ENCODE data around the gene ZBTB16. TPM values are rescaled to one million over a fixed set of nuclear protein-coding genes. Genes with fewer than 3 reads are reported as not detected.

The ZBTB16 gene
- total and polyA plus RNA-seq, 2 experiments from 2014 or later: 0.29 to 1.4 TPM

- peaks cover 3% of the 10 kb centered on the region; the same call in 1 of the 2 replicates for H3K9me2 ChIP-seq (ENCODE audit: insufficient read depth)
- Mint-ChIP-seq H3K4me1 (no peaks in the 10 kb centered on the region), H3K36me3 (ENCODE audit: low read depth) (no peaks in the 10 kb centered on the region), H3K9me3 (no peaks in the 10 kb centered on the region), H3K4me3 (no peak overlapping the region), H3K27me3 (ENCODE audit: insufficient read depth, low read depth, poor library complexity) (peaks cover 2% of the 10 kb centered on the region), H3K27ac (no peak overlapping the region)
- H3K36me3 ChIP-seq (ENCODE audit: insufficient read depth): no peaks in the 10 kb centered on the region
- no peaks in the 10 kb centered on the region for H3F3A ChIP-seq (replicated peaks; ENCODE audit: low read depth)
- H3K4me1 ChIP-seq (ENCODE audit: insufficient read depth): no peaks in the 10 kb centered on the region
- H3K27ac ChIP-seq (ENCODE audit: low read depth): no peak overlapping the region
- TF ChIP-seq, protein P1, sequence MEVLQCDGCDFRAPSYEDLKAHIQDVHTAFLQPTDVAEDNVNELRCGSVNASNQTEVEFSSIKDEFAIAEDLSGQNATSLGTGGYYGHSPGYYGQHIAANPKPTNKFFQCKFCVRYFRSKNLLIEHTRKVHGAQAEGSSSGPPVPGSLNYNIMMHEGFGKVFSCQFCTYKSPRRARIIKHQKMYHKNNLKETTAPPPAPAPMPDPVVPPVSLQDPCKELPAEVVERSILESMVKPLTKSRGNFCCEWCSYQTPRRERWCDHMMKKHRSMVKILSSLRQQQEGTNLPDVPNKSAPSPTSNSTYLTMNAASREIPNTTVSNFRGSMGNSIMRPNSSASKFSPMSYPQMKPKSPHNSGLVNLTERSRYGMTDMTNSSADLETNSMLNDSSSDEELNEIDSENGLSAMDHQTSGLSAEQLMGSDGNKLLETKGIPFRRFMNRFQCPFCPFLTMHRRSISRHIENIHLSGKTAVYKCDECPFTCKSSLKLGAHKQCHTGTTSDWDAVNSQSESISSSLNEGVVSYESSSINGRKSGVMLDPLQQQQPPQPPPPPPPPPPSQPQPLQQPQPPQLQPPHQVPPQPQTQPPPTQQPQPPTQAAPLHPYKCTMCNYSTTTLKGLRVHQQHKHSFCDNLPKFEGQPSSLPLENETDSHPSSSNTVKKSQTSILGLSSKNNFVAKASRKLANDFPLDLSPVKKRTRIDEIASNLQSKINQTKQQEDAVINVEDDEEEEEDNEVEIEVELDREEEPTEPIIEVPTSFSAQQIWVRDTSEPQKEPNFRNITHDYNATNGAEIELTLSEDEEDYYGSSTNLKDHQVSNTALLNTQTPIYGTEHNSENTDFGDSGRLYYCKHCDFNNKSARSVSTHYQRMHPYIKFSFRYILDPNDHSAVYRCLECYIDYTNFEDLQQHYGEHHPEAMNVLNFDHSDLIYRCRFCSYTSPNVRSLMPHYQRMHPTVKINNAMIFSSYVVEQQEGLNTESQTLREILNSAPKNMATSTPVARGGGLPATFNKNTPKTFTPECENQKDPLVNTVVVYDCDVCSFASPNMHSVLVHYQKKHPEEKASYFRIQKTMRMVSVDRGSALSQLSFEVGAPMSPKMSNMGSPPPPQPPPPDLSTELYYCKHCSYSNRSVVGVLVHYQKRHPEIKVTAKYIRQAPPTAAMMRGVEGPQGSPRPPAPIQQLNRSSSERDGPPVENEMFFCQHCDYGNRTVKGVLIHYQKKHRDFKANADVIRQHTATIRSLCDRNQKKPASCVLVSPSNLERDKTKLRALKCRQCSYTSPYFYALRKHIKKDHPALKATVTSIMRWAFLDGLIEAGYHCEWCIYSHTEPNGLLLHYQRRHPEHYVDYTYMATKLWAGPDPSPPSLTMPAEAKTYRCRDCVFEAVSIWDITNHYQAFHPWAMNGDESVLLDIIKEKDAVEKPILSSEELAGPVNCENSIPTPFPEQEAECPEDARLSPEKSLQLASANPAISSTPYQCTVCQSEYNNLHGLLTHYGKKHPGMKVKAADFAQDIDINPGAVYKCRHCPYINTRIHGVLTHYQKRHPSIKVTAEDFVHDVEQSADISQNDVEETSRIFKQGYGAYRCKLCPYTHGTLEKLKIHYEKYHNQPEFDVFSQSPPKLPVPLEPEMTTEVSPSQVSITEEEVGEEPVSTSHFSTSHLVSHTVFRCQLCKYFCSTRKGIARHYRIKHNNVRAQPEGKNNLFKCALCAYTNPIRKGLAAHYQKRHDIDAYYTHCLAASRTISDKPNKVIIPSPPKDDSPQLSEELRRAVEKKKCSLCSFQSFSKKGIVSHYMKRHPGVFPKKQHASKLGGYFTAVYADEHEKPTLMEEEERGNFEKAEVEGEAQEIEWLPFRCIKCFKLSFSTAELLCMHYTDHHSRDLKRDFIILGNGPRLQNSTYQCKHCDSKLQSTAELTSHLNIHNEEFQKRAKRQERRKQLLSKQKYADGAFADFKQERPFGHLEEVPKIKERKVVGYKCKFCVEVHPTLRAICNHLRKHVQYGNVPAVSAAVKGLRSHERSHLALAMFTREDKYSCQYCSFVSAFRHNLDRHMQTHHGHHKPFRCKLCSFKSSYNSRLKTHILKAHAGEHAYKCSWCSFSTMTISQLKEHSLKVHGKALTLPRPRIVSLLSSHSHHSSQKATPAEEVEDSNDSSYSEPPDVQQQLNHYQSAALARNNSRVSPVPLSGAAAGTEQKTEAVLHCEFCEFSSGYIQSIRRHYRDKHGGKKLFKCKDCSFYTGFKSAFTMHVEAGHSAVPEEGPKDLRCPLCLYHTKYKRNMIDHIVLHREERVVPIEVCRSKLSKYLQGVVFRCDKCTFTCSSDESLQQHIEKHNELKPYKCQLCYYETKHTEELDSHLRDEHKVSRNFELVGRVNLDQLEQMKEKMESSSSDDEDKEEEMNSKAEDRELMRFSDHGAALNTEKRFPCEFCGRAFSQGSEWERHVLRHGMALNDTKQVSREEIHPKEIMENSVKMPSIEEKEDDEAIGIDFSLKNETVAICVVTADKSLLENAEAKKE (CRISPR knock-in tag; IDR thresholded peaks at IDR 0.05): no peak
- no peak for TF ChIP-seq POLR2AphosphoS5 (IDR thresholded peaks at IDR 0.05; ENCODE audit: low read depth)
- TF ChIP-seq, protein P2, sequence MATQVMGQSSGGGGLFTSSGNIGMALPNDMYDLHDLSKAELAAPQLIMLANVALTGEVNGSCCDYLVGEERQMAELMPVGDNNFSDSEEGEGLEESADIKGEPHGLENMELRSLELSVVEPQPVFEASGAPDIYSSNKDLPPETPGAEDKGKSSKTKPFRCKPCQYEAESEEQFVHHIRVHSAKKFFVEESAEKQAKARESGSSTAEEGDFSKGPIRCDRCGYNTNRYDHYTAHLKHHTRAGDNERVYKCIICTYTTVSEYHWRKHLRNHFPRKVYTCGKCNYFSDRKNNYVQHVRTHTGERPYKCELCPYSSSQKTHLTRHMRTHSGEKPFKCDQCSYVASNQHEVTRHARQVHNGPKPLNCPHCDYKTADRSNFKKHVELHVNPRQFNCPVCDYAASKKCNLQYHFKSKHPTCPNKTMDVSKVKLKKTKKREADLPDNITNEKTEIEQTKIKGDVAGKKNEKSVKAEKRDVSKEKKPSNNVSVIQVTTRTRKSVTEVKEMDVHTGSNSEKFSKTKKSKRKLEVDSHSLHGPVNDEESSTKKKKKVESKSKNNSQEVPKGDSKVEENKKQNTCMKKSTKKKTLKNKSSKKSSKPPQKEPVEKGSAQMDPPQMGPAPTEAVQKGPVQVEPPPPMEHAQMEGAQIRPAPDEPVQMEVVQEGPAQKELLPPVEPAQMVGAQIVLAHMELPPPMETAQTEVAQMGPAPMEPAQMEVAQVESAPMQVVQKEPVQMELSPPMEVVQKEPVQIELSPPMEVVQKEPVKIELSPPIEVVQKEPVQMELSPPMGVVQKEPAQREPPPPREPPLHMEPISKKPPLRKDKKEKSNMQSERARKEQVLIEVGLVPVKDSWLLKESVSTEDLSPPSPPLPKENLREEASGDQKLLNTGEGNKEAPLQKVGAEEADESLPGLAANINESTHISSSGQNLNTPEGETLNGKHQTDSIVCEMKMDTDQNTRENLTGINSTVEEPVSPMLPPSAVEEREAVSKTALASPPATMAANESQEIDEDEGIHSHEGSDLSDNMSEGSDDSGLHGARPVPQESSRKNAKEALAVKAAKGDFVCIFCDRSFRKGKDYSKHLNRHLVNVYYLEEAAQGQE (IDR thresholded peaks at IDR 0.05; ENCODE audit: unreplicated experiment): no peak
- TF ChIP-seq ZNF331 (CRISPR knock-in tag; IDR thresholded peaks at IDR 0.05; ENCODE audit: low read depth): no peak
- no peak for TF ChIP-seq EZH2 (IDR thresholded peaks at IDR 0.05; ENCODE audit: low read depth, unreplicated experiment)
- no peak for TF ChIP-seq ZNF114 (CRISPR knock-in tag; IDR thresholded peaks at IDR 0.05)
- no peak for TF ChIP-seq JUNB (IDR thresholded peaks at IDR 0.05; ENCODE audit: unreplicated experiment)
- H3K79me2 ChIP-seq (replicated peaks; ENCODE audit: insufficient read depth): no peaks in the 10 kb centered on the region
- no peaks in the 10 kb centered on the region for H3K27me3 ChIP-seq (ENCODE audit: insufficient read depth)
- H3K4me3 ChIP-seq: no peak overlapping the region
- no peak for DNase-seq (ENCODE audit: low spot score)
- no peak overlapping the region for H2AFZ ChIP-seq
- H3K4me2 ChIP-seq: no peak overlapping the region
- no peak for ATAC-seq
- H4K20me1 ChIP-seq (replicated peaks; ENCODE audit: insufficient read depth): no peaks in the 10 kb centered on the region
Observed at GRCh38 chr11:114016986-114017385, 42.5 kb upstream of the ZBTB16 start.

All from GM23338 (cell line).